GM03348 (cell line): ENCODE data around the gene GRIP1.
A peak's percentile ranks its signal among the peaks of the same experiment; 100 is the strongest.

ENCODE experiments used
- DNase-seq: peaks from one replicate; pipeline ENCODE4 v3.0.0; 2012; ENCODE audit warnings: low spot score

GRIP1 gene

GRCh38 chr12:66446276-66446675, 232.6 kb downstream of the GRIP1 start:
- no peak for DNase-seq

- DNase-seq, result no peak
Measured at GRCh38 chr12:66441905-66442559, 236.8 kb downstream of the GRIP1 start.

GRCh38 chr12:66438601-66439000, 240.3 kb downstream of the GRIP1 start:
- DNase-seq, result no peak

DNA sequence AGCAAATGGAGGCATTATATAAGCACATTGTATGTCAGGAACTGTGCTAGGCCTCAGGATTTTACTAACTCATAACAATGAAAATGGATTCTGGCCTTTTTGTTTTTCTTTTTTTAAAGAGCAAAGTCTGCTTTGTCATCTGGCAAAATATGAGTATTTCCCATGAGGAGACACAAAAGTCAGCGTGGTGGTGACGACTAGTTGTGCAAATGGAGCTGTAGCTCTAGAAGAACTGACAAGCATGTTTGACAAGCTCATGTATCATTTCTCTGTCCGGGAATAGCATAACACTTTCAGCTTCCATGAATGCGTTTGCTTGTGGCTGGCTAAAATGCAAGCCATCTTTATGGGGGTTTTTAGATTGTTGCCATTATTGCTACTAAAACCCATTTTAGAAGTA, 248.8 kb downstream of the GRIP1 start:
- no peak for DNase-seq

GRCh38 chr12:66428870-66429269, 250.0 kb downstream of the GRIP1 start:
- no peak for DNase-seq

DNA sequence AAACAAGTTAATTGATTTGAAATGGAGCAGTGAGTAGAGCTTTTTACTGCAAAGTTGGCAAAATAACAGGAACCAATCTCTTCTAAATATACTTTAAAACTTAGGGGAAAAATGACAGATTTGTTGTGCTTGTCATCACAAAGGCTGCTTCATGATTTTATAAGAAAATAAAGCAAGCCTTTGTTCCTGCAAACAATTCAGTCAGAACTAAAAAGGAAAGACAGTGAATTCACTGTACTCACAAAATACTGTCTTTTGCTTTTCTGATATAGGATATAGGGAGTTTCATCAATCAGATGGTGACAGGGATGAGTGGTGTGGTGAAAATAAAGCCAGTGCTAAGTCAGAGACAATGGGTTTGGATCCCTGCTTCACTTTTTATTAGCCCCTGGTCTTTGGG, 250.6 kb downstream of the GRIP1 start:
- DNase-seq, result no peak

- no peak for DNase-seq
Measured at GRCh38 chr12:66426696-66427095, 252.2 kb downstream of the GRIP1 start.

- no peak for DNase-seq
Measured at GRCh38 chr12:66423266-66423665, 255.6 kb downstream of the GRIP1 start.

- DNase-seq, result no peak
Measured at GRCh38 chr12:66418908-66419307, 260.0 kb downstream of the GRIP1 start.

DNA sequence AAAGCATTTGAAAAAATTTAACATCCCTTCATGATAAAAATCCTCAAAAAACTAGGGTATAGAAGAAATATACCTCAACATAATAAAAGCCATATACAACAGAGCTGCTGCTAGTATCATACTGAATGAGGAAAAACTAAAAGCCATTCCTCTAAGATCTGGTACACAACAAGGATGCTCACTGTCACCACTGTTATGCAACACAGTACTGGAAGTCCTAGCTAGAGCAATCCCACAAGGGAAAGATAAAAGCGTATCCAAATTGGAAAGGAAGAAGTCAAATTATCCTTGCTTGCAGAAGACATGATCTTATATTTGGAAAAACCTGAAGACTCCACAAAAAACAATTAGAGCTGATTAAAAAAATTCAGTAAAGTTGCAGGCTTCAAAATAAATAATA, 261.7 kb downstream of the GRIP1 start:
- DNase-seq, result no peak

GRCh38 chr12:66409195-66409871, 269.5 kb downstream of the GRIP1 start:
- DNase-seq, result peak; percentile 32

GRCh38 chr12:66405395-66405794, 273.5 kb downstream of the GRIP1 start:
- peak; percentile 59 for DNase-seq

DNA sequence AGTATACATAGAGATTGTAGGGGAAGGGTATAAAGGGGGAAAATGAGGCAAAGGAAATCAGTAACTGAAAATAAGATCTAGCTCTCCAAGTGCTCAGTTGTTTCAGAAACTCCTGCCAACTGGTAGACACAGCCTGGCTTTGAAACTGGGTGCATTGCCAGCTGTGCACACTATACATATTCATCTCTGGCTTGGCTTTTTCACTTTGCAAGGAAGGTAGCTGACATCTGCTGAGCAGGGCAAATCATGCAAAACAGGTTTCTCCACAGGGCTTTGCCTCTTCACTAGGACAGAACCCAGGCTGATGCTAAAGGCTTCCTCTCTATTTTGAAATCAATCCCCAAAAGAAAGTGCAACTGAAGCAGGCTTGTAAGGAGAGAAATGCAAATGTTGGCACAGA, 275.1 kb downstream of the GRIP1 start:
- no peak for DNase-seq

DNA sequence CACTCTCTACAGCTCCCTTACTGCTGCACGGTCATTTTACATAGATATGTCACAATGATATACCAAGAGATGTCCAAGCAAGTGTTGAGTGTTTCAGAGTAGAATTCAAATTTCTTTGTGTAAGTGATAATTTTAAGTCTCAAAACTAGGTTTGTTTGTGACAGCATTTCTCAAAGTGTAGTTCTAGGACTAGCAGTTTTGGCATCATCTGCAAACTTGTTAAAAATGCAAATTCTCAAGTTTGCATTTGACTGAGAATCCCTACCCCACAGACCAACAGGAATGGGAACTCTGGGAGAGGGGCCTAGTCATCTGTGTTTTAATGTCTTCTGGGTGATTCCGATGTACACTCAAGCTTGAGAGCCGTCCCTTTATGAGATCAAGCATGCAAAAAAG, 279.0 kb downstream of the GRIP1 start:
- DNase-seq, result no peak

DNA sequence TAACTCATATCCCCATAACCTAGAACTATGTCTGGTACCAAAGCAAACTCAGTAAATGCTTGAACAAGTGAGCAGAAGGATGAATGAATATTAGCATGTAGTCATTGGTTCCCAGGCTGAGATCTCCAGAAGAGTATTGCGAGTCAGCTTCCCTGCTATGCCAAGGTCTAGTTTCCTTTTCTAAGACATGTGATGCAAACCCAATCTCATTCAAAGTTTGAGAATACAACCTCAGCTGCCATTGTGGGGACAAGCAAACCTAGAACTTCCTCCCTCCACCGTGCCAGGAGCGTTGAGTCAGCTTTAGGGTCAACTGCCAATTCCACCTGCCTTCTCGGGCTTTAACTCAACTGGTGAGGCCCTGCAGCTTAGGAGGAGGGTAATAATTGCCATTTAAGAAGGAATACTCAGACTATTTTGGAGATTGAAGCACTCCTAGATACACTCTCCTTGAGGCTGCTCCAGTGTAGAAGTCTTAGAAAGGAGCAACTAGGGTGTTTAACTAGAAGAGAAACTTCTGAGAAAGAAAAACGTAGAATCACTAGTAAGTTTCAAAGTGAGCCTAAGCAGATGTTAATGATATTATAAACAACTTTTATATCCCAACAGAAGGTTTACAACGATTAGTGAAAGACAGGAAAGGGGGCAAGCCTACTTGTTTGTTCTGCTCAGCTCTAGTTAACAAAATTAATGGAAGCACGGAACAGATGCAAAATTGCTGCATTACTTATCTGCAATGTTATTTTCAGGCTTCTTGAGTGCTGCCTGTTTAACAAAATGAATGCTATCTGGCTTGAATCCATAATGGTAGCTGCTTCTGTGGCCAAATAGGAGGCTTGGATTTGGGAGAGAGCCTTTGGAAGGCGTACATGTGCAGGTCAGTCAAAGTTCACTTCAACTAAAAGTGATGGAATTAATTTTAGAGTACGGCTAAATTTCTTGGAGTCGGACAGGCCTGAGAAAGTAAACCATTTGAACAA, 279.7 kb downstream of the GRIP1 start:
- DNase-seq, result no peak

DNA sequence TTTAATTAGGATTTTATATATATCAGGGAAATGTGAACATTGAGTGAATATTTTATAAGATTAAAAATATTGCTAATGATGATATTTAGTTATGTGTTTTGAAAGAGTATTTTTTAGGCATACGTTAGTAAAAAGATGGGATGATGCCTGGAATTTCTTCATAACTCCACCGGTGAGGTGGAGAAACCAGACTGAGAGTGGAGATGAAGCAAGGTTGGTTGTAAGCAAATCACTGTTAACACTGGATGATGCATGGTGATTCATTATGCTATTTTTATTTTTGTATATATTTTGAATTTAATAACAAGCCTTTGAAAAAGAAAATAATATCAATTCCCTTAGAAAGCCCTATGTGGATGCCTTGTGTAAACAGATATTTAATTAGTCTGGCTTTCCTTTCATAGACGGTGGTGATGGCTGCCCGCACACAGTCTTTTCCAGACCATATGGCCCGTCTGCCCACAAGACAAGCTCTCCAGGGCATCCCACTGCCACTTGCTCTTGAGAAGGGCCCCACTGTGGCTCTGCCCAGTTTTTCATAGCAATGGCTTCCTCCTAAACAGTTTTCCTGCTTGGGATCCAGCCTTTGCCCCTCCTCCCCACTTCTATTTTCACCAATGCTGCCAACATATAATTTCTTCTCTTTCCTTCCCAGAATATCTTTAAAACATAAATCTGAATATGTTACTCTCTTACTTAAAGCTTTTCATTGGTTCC, 281.1 kb downstream of the GRIP1 start:
- no peak for DNase-seq

DNA sequence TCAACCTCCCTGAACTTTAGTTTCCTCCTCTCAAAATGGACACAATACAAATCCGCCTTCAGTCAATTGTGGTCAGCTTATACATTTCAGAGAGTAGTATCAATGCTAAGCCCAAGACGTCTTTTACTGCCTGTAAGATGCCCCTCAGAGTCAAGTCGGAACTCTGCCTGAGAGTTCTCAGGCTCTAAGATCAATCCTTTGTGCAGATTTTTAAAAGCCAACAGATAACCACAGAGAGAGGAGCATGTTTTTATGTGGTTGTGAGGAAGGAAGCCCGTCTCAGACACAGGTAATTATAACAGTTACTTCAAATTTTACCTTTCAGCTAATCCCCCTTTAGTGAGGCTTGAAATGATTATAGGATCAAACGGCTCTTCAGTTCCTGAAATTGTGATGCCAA, 285.0 kb downstream of the GRIP1 start:
- DNase-seq, result no peak

GRCh38 chr12:66392266-66392915, 286.5 kb downstream of the GRIP1 start:
- DNase-seq, result no peak

- no peak for DNase-seq
Measured at GRCh38 chr12:66388517-66388916, 290.4 kb downstream of the GRIP1 start.

DNA sequence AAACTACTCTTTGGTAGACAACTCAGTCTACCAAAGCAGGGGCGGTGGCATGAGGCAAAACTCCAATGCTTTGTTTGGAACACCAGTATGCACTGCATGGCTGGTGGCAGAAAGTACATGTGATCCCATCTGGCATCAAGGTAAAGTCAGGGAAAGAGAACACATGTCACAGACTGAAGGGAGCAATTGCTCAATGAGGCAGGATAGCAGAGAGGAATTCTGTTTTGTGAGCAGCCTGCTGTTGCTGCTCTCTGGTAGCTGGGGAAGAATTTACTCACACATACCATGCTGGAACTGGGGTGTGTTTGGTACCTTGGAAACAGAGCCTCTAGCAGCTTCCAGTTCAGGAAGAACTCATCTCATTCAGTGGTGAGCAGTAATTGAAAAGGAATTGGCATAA, 291.8 kb downstream of the GRIP1 start:
- DNase-seq, result no peak

GRCh38 chr12:66380769-66381535, 297.9 kb downstream of the GRIP1 start:
- no peak for DNase-seq
